Breast epithelium (tissue), 4 donors: ENCODE measurements around the gene CYP24A1. TPM values are rescaled to one million over a fixed set of nuclear protein-coding genes. Genes with fewer than 3 reads are reported as not detected.

Experiments
- DNase-seq, 2 donors: peaks; one replicate each; pipeline ENCODE4 v3.0.0-alpha.2; 2019; ENCODE audit warnings: low spot score in 2 of 2
- H3K27ac ChIP-seq, 2 donors: fragments of 200-600 bp; sonication (generic) in 1 of 2; one replicate each; pipeline ENCODE4 v1.5.1; 2016 to 2019; ENCODE audit warnings: mild to moderate bottlenecking in 1 of 2
- H3K27me3 ChIP-seq, 2 donors: fragments of 200-600 bp; sonication (generic) in 1 of 2; one replicate each; pipeline versions ENCODE4 v1.5.1 to v1.6.0; 2017 to 2019; ENCODE audit warnings: control low read depth in 1 of 2, mild to moderate bottlenecking in 1 of 2
- H3K36me3 ChIP-seq: fragments of 200-600 bp; one replicate; pipeline ENCODE4 v1.5.1; 2019
- H3K4me1 ChIP-seq, 2 donors: fragments of 200-600 bp; sonication (generic); one replicate each; pipeline ENCODE4 v1.5.1; 2016 to 2019; ENCODE audit warnings: control low read depth in 1 of 2
- H3K4me3 ChIP-seq, 3 donors: fragments of 200-600 bp; sonication (generic); 1 replicate in 2 of 3; 2 replicates in 1 of 3; pipeline ENCODE4 v1.5.1; 2016 to 2019; ENCODE audit warnings: mild to moderate bottlenecking in 3 of 3, moderate library complexity in 2 of 3
- H3K9me3 ChIP-seq, 2 donors: fragments of 200-600 bp; sonication (generic) in 1 of 2; one replicate each; pipeline ENCODE4 v1.5.1; 2016 to 2019; ENCODE audit warnings: control low read depth in 1 of 2
- POLR2A ChIP-seq: fragments of 450-650 bp; IDR thresholded peaks from one replicate; pipeline ENCODE4 v1.6.1; 2016; ENCODE audit warnings: antibody characterized with exemption, mild to moderate bottlenecking, moderate library complexity
- POLR2AphosphoS5 ChIP-seq, 3 donors: sonication (generic); formaldehyde crosslinking; IDR thresholded peaks; one replicate each; pipeline ENCODE4 v1.6.1; 2017; ENCODE audit warnings: antibody characterized with exemption in 3 of 3
- intact Hi-C: fragments of 100-400 bp; cut with DNase I; formaldehyde crosslinking; loops from one replicate; pipeline ENCODE4 v1.15.1; 2023; ENCODE audit warnings: low total_unique reads
- total RNA-seq, 3 donors: library from RNA; depleted of rRNA; stranded (reverse); fragments of >200 nt; gene quantifications; one replicate each; pipeline ENCODE4 v1.1.0, GENCODE V29; 2016
- TF ChIP-seq, protein P1 (sequence below), 3 donors: fragments of 450-650 bp; IDR thresholded peaks; one replicate each; pipeline ENCODE4 v1.5.1; 2016 to 2017; ENCODE audit warnings: antibody characterized with exemption in 3 of 3, mild to moderate bottlenecking in 3 of 3, moderate library complexity in 3 of 3

Gene CYP24A1
- total RNA-seq, 3 donors from 2014 or later = 2.0 to 6.4 TPM; not detected in 1

DNA sequence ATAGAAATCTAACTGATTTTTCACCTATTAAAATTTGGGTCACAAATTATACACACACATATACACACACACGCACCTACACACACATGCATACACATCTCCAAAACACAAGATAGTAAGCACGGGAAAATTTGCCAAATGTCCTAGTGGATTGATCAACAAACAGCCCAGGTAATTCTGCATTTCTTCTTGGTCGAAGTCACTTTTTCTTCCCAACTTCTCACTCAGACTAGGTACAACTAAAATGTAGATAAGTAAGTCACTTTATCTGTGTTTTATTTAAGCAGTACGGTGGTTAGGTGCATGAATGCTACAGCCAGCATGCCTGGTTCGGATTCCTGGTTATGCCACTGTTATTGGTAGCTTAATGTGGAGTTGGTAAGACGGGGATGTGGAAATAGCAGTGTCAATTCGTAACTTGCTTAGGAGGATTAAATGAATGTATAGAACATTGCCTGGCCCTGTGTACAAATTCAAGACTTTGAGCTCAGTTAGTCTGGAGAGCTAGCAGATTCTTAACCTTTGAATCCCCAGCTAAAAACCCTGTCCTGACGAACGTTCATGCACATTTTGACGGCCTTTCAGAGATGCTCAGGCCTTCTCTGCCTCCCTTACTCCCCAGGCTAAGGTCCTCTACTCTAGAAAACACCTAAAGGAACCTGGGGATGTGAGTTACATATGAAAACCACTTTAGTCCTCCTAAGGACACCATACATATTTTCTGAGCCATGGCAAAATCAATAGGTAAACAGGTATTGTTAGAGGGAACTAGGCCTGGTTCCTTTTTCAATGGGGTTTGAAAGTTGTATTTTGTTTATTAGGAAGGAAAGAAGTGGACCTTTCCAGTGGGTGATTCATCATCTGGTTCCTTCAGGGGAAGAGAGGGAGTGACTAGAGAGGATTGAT lies 50.9 kb downstream of the CYP24A1 start:
- H3K27ac ChIP-seq = peak overlapping the region; percentile 71 to 88

DNA sequence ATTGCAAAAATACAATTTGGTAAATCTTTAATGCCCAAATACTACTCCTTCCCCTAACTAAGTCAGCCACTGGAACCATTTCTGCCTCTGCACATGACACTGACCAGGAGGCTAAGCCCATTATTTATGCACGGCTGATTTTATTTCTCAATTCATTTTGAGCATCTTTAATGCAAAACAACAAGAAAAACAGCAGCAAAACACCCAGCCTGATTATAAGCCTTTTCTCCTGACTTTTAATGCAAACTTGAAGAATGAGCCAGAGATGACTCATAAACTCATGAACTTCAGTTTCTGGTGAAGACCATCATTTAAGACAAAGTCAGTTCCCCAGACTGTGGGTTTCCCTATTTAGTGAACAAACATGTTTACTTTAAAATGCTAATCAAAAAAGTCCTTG lies 51.6 kb downstream of the CYP24A1 start:
- Histone ChIP-seq H3K27ac (peak overlapping the region in 1 of 2 donors; percentile 88), H3K27me3 (no peaks in the 10 kb centered on the region), H3K36me3 (no peaks in the 10 kb centered on the region), H3K9me3 (no peaks in the 10 kb centered on the region), H3K4me1 (peaks cover 0 to 13% of the 10 kb centered on the region in 2 donors), H3K4me3 (no peak overlapping the region)
- TF ChIP-seq, protein P1, sequence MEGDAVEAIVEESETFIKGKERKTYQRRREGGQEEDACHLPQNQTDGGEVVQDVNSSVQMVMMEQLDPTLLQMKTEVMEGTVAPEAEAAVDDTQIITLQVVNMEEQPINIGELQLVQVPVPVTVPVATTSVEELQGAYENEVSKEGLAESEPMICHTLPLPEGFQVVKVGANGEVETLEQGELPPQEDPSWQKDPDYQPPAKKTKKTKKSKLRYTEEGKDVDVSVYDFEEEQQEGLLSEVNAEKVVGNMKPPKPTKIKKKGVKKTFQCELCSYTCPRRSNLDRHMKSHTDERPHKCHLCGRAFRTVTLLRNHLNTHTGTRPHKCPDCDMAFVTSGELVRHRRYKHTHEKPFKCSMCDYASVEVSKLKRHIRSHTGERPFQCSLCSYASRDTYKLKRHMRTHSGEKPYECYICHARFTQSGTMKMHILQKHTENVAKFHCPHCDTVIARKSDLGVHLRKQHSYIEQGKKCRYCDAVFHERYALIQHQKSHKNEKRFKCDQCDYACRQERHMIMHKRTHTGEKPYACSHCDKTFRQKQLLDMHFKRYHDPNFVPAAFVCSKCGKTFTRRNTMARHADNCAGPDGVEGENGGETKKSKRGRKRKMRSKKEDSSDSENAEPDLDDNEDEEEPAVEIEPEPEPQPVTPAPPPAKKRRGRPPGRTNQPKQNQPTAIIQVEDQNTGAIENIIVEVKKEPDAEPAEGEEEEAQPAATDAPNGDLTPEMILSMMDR (IDR thresholded peaks at IDR 0.05) = no peak
- TF ChIP-seq POLR2AphosphoS5 (IDR thresholded peaks at IDR 0.05) (no peak), POLR2A (no peak)
- DNase-seq = no peak
- intact Hi-C loops = no loop called here

More for the DNA sequence above, 50.9 kb downstream of the CYP24A1 start:
- Histone ChIP-seq H3K9me3 (no peaks in the 10 kb centered on the region), H3K4me1 (peaks cover 0 to 13% of the 10 kb centered on the region in 2 donors), H3K4me3 (no peak overlapping the region), H3K36me3 (no peaks in the 10 kb centered on the region), H3K27me3 (no peaks in the 10 kb centered on the region)
- DNase-seq = no peak
- TF ChIP-seq, protein P1 (IDR thresholded peaks at IDR 0.05) = no peak
- TF ChIP-seq POLR2AphosphoS5 (IDR thresholded peaks at IDR 0.05) = no peak
- TF ChIP-seq POLR2A = no peak
- intact Hi-C loops = no loop called here

DNA sequence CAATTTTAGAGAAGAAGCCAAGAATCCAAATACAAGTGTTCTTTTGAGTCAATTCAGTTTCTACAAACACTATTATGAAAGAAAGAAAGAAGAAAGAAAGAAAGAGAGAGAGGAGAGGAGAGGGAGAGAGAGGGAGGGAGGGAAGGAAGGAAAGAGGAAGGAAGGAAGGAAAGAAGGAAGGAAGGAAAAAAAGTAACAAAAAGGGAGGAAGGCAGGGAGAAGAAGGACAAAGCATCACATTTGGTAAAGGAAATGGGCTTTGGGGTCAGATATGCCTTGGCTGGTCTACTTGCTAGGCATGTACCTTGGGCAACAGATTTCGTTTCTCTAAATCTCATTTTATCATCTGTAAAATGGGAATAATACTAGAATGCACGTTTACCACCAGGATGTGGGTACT lies 54.0 kb downstream of the CYP24A1 start:
- Histone ChIP-seq H3K9me3 (no peaks in the 10 kb centered on the region), H3K27ac (no peak overlapping the region), H3K27me3 (no peaks in the 10 kb centered on the region), H3K4me3 (no peak overlapping the region), H3K4me1 (peaks cover 0 to 13% of the 10 kb centered on the region in 2 donors), H3K36me3 (no peaks in the 10 kb centered on the region)
- TF ChIP-seq, protein P1 (IDR thresholded peaks at IDR 0.05) = no peak
- TF ChIP-seq POLR2A = no peak
- no peak for TF ChIP-seq POLR2AphosphoS5 (IDR thresholded peaks at IDR 0.05)
- intact Hi-C loops = loop anchor here (10.0 kb wide), 1 partner anchor 75 kb away; no protein-coding TSS in a partner anchor
- no peak for DNase-seq

DNA sequence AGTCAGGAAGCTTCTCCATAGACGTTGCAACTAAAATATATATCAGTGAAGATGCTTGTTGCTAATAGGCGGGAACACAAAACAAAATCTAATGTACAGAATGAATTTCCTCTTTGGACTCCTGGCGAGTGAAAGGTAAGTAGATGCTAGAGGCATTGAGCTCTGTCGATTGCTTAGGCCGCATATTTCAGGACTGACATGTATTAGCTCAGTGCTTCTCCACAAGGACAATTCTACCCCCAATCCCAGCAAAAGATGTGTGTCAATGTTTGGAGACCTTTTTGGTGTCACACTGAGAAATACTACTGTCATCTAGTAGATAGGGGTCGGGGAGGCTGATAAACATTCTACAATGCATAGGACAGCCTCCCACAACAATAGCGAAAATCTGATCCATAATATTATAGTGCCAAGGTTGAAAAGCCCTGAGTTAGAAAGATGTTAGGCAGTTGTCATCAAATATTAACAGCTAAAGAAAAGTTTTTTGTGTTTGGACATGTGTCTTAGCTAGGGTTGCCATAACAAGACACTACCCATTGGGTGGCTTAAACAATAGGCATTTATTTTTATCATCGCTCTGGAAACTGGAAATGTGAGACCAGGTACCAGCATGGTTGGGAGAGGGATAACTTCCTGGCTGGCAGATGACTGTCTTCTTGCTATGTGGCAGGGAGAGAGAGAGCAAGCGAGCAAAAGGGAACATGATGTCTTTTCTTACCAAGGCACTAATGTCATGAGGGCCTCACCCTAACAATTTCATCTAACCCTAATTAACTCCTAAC lies 55.4 kb downstream of the CYP24A1 start:
- Histone ChIP-seq H3K27me3 (no peaks in the 10 kb centered on the region), H3K9me3 (no peaks in the 10 kb centered on the region), H3K4me3 (no peak overlapping the region), H3K36me3 (no peaks in the 10 kb centered on the region), H3K4me1 (peaks cover 0 to 6% of the 10 kb centered on the region in 2 donors), H3K27ac (peak overlapping the region; percentile 38 to 60)
- no peak for DNase-seq
- intact Hi-C loops = loop anchor here (10.0 kb wide), 1 partner anchor 76 kb away; no protein-coding TSS in a partner anchor
- TF ChIP-seq POLR2AphosphoS5 (IDR thresholded peaks at IDR 0.05) = no peak
- TF ChIP-seq, protein P1 (IDR thresholded peaks at IDR 0.05) = no peak
- TF ChIP-seq POLR2A = no peak
